Neutrophil (primary cell): ENCODE data around the gene MAPT.
"Not testable (repeated sequence)": the region's sequence is repeated elsewhere in the genome, so short reads cannot be mapped to it uniquely, and the experiment has no call there.

Experiments
- H3K27ac ChIP-seq: fragments of 200-600 bp; sonication (generic); 2 replicates; pipeline ENCODE4 v1.5.1; 2016; ENCODE audit warnings: mild to moderate bottlenecking, moderate library complexity
- H3K27me3 ChIP-seq: fragments of 200-600 bp; sonication (generic); 2 replicates; pipeline ENCODE4 v1.6.0; 2016; ENCODE audit warnings: mild to moderate bottlenecking
- H3K36me3 ChIP-seq: fragments of 200-600 bp; sonication (generic); 2 replicates; pipeline ENCODE4 v1.5.1; 2017
- H3K4me1 ChIP-seq, 2 experiments: fragments of 200-600 bp in 1 of 2; sonication (generic) in 1 of 2; 1 replicate in 1 of 2; 2 replicates in 1 of 2; pipeline versions ENCODE4 v1.5.1 to v1.6.1; 2013 to 2016; ENCODE audit warnings: low read depth in 1 of 2, low read length in 1 of 2, mild to moderate bottlenecking in 1 of 2, moderate library complexity in 1 of 2; ENCODE audit not compliant: control insufficient read depth in 1 of 2, insufficient read depth in 1 of 2
- H3K4me3 ChIP-seq, 2 experiments: fragments of 200-600 bp in 1 of 2; sonication (generic) in 1 of 2; 1 replicate in 1 of 2; 2 replicates in 1 of 2; pipeline ENCODE4 v1.5.1; 2013 to 2016; ENCODE audit warnings: low read depth in 1 of 2, low read length in 1 of 2, mild to moderate bottlenecking in 1 of 2, moderate library complexity in 1 of 2
- H3K9me3 ChIP-seq: fragments of 200-600 bp; sonication (generic); 2 replicates; pipeline ENCODE4 v1.5.1; 2016
- CTCF ChIP-seq: fragments of 200-600 bp; sonication (generic); IDR thresholded peaks from 2 replicates; pipeline ENCODE4 v1.5.1; 2016; ENCODE audit warnings: antibody characterized with exemption

Gene MAPT

GRCh38 chr17:45953561-45953960 is 59.2 kb downstream of the MAPT start:
- Histone ChIP-seq H3K36me3 (no peaks in the 10 kb centered on the region), H3K9me3 (no peaks in the 10 kb centered on the region), H3K4me1 (no peaks in the 10 kb centered on the region), H3K4me3 (no peak overlapping the region), H3K27me3 (peaks cover 45% of the 10 kb centered on the region), H3K27ac (no peak overlapping the region)
- no peak for TF ChIP-seq CTCF

- TF ChIP-seq CTCF: no peak
- Histone ChIP-seq H3K4me3 (no peak overlapping the region), H3K27me3 (peaks cover 31% of the 10 kb centered on the region)
These were observed 60.6 kb downstream of the MAPT start for GRCh38 chr17:45954914-45955313.

GRCh38 chr17:45955326-45955725 is 61.0 kb downstream of the MAPT start:
- Histone ChIP-seq H3K4me1 (no peaks in the 10 kb centered on the region), H3K27ac (no peak overlapping the region), H3K4me3 (no peak overlapping the region), H3K36me3 (no peaks in the 10 kb centered on the region), H3K9me3 (no peaks in the 10 kb centered on the region), H3K27me3 (peaks cover 27% of the 10 kb centered on the region)
- TF ChIP-seq CTCF: no peak

More at GRCh38 chr17:45954914-45955313, 60.6 kb downstream of the MAPT start:
- no peaks in the 10 kb centered on the region for H3K9me3 ChIP-seq
- H3K36me3 ChIP-seq: no peaks in the 10 kb centered on the region
- no peaks in the 10 kb centered on the region for H3K4me1 ChIP-seq
- no peak overlapping the region for H3K27ac ChIP-seq

- peaks cover 20% of the 10 kb centered on the region for H3K27me3 ChIP-seq
- no peaks in the 10 kb centered on the region for H3K36me3 ChIP-seq
- no peak for TF ChIP-seq CTCF
- H3K4me3 ChIP-seq: no peak overlapping the region
- no peaks in the 10 kb centered on the region for H3K4me1 ChIP-seq
- no peak overlapping the region for H3K27ac ChIP-seq
- H3K9me3 ChIP-seq: no peaks in the 10 kb centered on the region
These were observed 61.7 kb downstream of the MAPT start for GRCh38 chr17:45956090-45956489.

- peaks cover 13% of the 10 kb centered on the region for H3K27me3 ChIP-seq
- not testable (repeated sequence) for H3K9me3 ChIP-seq, H3K4me1 ChIP-seq, H3K36me3 ChIP-seq, H3K27ac ChIP-seq, H3K4me3 ChIP-seq
These were observed 62.4 kb downstream of the MAPT start for GRCh38 chr17:45956746-45957145.

- peaks cover 3% of the 10 kb centered on the region for H3K27me3 ChIP-seq
- no peaks in the 10 kb centered on the region for H3K36me3 ChIP-seq
- no peak overlapping the region for H3K27ac ChIP-seq
- no peak for TF ChIP-seq CTCF
- H3K9me3 ChIP-seq: no peaks in the 10 kb centered on the region
- no peak overlapping the region for H3K4me3 ChIP-seq
- no peaks in the 10 kb centered on the region for H3K4me1 ChIP-seq
These were observed 64.0 kb downstream of the MAPT start for GRCh38 chr17:45958307-45958706.
